HL-60 (cell line): Measurements from ENCODE around the gene CAMSAP3.
A peak's percentile ranks its signal among the peaks of the same experiment; 100 is the strongest.

Source experiments
- DNase-seq, 2 experiments: peaks; one replicate each; pipeline ENCODE4 v3.0.0-alpha.2; 2010 to 2020; ENCODE audit warnings: low read depth in 1 of 2, low spot score in 1 of 2
- H3K27ac ChIP-seq: fragments of 250-450 bp; sonication (Bioruptor Pico); replicated peaks from 2 replicates; pipeline ENCODE4 v1.5.1; 2020; ENCODE audit warnings: mild to moderate bottlenecking, moderate library complexity
- H3K27me3 ChIP-seq: fragments of 250-450 bp; sonication (Bioruptor Pico); 2 replicates; pipeline ENCODE4 v1.5.1; 2021; ENCODE audit warnings: mild to moderate bottlenecking, moderate library complexity; ENCODE audit not compliant: insufficient read depth, poor library complexity, severe bottlenecking
- H3K4me3 ChIP-seq: replicated peaks from 2 replicates; pipeline ENCODE4 v1.5.1; 2011; ENCODE audit warnings: mild to moderate bottlenecking, control low read depth, low read length; ENCODE audit not compliant: insufficient read depth
- GABPA ChIP-seq: IDR thresholded peaks from 2 replicates; pipeline ENCODE4 v1.6.1; 2012; ENCODE audit warnings: low read depth
- POLR2AphosphoS5 ChIP-seq: IDR thresholded peaks from 2 replicates; pipeline ENCODE4 v1.6.1; 2012; ENCODE audit warnings: low read depth
- SPI1 ChIP-seq: IDR thresholded peaks from 2 replicates; pipeline ENCODE4 v1.6.1; 2012; ENCODE audit warnings: low read depth, mild to moderate bottlenecking, borderline replicate concordance
- TF ChIP-seq, protein P1 (sequence below): IDR thresholded peaks from one replicate; pipeline ENCODE4 v1.5.1; 2011; ENCODE audit warnings: low read length, control low read depth, inconsistent platforms; ENCODE audit not compliant: insufficient read depth
- TF ChIP-seq, protein P2 (sequence below): IDR thresholded peaks from 2 replicates; pipeline ENCODE4 v1.6.1; 2012; ENCODE audit warnings: low read depth; ENCODE audit not compliant: insufficient replicate concordance

Gene CAMSAP3

DNA sequence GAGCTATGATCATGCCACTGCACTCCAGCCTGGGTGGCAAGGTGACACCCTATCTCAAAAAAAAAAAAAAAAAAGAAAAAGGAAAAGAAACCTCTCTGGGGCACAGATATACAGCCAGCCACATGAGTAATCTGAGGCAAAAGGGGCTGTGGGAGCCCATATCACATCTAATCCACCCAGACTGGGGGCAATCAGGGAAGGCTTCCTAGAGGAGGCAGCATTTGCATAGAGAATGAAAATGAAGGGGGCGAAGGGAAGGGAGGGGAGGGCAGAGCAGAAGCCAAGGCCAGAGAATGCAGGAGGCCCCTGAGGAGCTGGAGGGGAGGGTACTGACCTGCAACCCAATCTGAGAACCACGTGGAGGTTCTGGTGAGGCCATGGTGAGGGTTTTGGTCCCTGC, 54.5 kb downstream of the CAMSAP3 start:
- DNase-seq = no peak

GRCh38 chr19:7652061-7652641, 56.5 kb downstream of the CAMSAP3 start:
- H3K4me3 ChIP-seq = no peak overlapping the region
- no peaks in the 10 kb centered on the region for H3K27me3 ChIP-seq
- H3K27ac ChIP-seq = peak overlapping the region; percentile 75
- no peak for TF ChIP-seq SPI1
- peak; percentile 68 for TF ChIP-seq POLR2AphosphoS5
- TF ChIP-seq, protein P1, sequence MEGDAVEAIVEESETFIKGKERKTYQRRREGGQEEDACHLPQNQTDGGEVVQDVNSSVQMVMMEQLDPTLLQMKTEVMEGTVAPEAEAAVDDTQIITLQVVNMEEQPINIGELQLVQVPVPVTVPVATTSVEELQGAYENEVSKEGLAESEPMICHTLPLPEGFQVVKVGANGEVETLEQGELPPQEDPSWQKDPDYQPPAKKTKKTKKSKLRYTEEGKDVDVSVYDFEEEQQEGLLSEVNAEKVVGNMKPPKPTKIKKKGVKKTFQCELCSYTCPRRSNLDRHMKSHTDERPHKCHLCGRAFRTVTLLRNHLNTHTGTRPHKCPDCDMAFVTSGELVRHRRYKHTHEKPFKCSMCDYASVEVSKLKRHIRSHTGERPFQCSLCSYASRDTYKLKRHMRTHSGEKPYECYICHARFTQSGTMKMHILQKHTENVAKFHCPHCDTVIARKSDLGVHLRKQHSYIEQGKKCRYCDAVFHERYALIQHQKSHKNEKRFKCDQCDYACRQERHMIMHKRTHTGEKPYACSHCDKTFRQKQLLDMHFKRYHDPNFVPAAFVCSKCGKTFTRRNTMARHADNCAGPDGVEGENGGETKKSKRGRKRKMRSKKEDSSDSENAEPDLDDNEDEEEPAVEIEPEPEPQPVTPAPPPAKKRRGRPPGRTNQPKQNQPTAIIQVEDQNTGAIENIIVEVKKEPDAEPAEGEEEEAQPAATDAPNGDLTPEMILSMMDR = peak; percentile 88
- TF ChIP-seq, protein P2, sequence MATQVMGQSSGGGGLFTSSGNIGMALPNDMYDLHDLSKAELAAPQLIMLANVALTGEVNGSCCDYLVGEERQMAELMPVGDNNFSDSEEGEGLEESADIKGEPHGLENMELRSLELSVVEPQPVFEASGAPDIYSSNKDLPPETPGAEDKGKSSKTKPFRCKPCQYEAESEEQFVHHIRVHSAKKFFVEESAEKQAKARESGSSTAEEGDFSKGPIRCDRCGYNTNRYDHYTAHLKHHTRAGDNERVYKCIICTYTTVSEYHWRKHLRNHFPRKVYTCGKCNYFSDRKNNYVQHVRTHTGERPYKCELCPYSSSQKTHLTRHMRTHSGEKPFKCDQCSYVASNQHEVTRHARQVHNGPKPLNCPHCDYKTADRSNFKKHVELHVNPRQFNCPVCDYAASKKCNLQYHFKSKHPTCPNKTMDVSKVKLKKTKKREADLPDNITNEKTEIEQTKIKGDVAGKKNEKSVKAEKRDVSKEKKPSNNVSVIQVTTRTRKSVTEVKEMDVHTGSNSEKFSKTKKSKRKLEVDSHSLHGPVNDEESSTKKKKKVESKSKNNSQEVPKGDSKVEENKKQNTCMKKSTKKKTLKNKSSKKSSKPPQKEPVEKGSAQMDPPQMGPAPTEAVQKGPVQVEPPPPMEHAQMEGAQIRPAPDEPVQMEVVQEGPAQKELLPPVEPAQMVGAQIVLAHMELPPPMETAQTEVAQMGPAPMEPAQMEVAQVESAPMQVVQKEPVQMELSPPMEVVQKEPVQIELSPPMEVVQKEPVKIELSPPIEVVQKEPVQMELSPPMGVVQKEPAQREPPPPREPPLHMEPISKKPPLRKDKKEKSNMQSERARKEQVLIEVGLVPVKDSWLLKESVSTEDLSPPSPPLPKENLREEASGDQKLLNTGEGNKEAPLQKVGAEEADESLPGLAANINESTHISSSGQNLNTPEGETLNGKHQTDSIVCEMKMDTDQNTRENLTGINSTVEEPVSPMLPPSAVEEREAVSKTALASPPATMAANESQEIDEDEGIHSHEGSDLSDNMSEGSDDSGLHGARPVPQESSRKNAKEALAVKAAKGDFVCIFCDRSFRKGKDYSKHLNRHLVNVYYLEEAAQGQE = no peak
- DNase-seq = peak; percentile 97 to 98

More for the DNA sequence above, 54.5 kb downstream of the CAMSAP3 start:
- H3K27me3 ChIP-seq = no peaks in the 10 kb centered on the region
- TF ChIP-seq, protein P1 = no peak
- TF ChIP-seq POLR2AphosphoS5 (no peak), GABPA (no peak), SPI1 (no peak)
- TF ChIP-seq, protein P2 = no peak
- H3K27ac ChIP-seq = no peak overlapping the region
- no peak overlapping the region for H3K4me3 ChIP-seq

DNA sequence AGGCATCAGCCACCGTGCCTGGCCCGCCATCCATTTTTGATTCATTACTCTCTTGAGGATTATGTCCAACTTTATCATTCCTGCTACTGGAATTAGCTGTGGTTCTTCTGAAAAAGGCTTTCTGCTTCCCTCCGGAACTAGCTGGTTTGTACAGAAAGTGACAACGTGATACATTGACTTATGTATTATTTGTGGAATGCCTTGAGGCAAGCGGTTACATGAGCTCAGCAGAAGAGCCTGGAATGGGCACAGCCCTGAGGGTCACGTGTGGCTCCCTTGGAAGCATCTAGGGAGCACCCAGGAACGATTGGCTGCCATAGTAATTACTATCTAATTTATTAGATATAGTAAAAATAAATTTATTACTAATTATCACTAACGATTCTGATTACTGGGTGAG, 58.7 kb downstream of the CAMSAP3 start:
- Histone ChIP-seq H3K27ac (peak overlapping the region; percentile 15; the same call in 1 of the 2 replicates), H3K4me3 (no peak overlapping the region), H3K27me3 (no peaks in the 10 kb centered on the region)
- no peak for DNase-seq
- no peak for TF ChIP-seq GABPA
- TF ChIP-seq, protein P1 = no peak
- TF ChIP-seq SPI1 = no peak
- TF ChIP-seq POLR2AphosphoS5 = no peak
- TF ChIP-seq, protein P2 = no peak
